Measurements from ENCODE around the gene C1QTNF1.
"Not testable (repeated sequence)": the region's sequence is repeated elsewhere in the genome, so short reads cannot be mapped to it uniquely, and the experiment has no call there.

Gene C1QTNF1

GRCh38 chr17:79022507-79022991, 1.4 kb upstream of the C1QTNF1 start:
- Histone ChIP-seq H3K4me2 (ENCODE audit: low read length) (no peak overlapping the region), H3K9me3 (replicated peaks; ENCODE audit: low read length) (no peaks in the 10 kb centered on the region), H3K27me3 (ENCODE audit: control insufficient read depth, insufficient read depth, low read length) (peaks cover 42% of the 10 kb centered on the region), H3K9ac (ENCODE audit: low read depth, low read length) (no peak overlapping the region), H3K4me3 (ENCODE audit: low read length) (no peak overlapping the region), H3K4me1 (ENCODE audit: control insufficient read depth, insufficient read depth, low read length) (peaks cover 45% of the 10 kb centered on the region), H3K36me3 (ENCODE audit: insufficient read depth, low read length) (no peaks in the 10 kb centered on the region)

DNA sequence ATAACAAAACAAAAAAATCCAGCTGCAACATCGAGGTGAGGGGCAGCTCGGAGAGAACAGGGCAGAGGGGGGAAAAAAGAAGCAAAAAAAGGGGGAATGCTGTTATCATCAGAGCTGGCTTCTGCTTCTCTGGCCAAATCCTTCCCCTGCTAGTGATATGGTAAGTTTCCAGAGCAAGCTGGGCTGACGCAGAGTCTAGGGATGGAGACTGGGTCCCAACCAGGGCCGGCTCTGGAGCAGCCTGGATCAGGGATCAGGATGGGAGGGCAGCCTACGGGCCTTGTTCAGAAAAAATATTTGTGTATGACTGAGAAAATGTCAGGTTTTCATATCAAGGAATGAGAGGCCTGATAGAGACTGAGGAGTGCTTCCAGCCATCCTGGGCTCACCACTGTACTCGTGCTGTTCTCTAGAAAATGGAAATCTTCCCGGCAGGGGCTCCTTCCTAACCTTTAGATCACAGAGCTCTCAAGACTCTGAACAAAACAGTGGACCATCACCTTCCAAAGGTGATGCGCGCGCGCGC, 726 bp upstream of the C1QTNF1 start:
- H3K4me2 ChIP-seq (ENCODE audit: low read length): no peak overlapping the region
- H3K9ac ChIP-seq (ENCODE audit: low read depth, low read length): no peak overlapping the region
- peaks cover 52% of the 10 kb centered on the region for H3K4me1 ChIP-seq (ENCODE audit: control insufficient read depth, insufficient read depth, low read length)
- no peaks in the 10 kb centered on the region for H3K36me3 ChIP-seq (ENCODE audit: insufficient read depth, low read length)
- no peak overlapping the region for H3K4me3 ChIP-seq (ENCODE audit: low read length)
- H3K27me3 ChIP-seq (ENCODE audit: control insufficient read depth, insufficient read depth, low read length): peaks cover 44% of the 10 kb centered on the region
- H3K9me3 ChIP-seq (replicated peaks; ENCODE audit: low read length): no peaks in the 10 kb centered on the region

DNA sequence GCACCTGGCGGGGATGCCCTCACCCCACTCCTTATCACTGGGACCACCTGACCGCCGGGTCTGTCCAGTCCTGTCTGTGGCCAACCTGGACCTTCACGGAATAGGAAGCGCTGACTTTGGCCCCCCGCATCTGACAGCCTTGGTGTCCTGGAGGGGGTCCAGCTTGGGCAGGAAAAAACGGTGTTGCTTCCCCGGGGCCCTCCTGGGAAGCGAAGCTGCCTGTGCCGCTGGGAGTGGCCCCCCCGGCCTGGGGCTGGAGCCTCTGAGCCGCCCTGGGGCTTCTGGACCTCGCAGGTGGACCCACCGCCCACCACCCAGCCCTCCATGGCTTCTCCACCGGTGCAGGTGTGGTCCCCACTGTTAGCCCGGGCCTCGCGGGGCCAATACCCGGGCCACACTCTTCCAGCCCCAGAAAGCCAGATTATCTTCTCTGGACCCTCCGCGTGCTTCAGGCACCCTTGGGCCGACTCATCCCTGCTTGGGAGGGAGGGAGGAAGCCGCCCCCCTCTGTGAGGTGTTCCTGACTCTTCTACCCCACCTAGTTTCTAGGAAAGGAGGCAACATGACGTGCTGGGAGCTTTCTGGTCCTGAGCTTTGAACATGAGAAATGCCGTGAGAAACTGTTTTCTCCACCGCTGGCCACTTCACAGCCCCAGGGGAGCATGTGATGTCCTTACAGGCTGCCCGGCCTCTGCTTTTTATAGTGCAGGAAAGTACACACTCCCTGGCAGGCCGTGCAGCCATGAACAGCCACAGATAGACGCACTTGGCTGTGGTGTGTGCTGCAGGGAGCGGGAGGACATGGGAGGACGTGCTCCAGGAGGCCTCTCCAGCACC, 1.1 kb downstream of the C1QTNF1 start:
- Histone ChIP-seq H3K4me3 (ENCODE audit: low read length) (peak overlapping the region; percentile 70), H3K36me3 (ENCODE audit: insufficient read depth, low read length) (no peaks in the 10 kb centered on the region), H3K4me2 (ENCODE audit: low read length) (peak overlapping the region; percentile 83), H3K4me1 (ENCODE audit: control insufficient read depth, insufficient read depth, low read length) (peaks cover 58% of the 10 kb centered on the region), H3K27me3 (ENCODE audit: control insufficient read depth, insufficient read depth, low read length) (peaks cover 48% of the 10 kb centered on the region), H3K9ac (ENCODE audit: low read depth, low read length) (peak overlapping the region; percentile 50), H3K9me3 (replicated peaks; ENCODE audit: low read length) (no peaks in the 10 kb centered on the region)

DNA sequence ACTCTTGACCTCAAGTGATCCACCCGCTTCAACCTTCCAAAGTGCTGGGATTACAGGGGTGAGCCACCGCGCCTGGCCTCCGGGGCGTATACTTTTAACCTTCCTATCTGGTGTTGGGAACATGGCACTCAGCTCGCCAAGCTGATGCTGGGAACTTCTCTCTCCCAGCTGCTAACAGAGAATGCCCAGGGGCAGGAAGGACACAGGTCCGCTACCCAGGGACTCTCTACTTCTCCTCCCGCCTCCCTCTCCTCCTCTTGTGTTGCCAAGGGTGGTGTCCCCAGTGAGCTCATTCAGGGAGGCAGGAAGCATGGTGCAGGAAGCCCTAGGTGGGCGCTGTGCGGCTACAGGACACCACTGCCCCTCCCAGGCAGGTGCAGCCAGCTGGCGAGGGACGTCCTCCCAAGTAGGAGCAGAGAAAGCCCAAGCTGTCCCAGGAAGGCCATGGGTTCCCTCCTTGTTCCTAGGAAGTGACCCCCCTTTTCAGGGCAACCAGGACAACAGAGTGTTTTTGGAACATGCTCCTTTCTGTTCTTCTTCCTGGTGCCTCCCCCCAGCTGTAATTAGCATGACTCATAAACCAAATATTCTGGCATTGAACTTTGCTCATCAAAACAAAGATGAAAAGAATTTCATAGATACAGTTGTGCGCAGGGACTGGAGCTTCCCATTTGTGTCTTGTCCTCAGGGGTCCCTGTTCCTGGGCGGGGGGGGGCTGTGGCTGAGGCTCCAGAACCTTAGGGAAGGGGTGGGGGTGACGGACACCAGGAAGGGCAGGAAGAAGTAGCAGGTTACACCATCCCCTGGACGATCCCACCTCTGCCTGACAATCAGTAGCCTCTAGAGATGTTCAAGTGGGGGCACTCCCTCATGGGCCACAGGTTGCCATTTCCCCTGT, 2.7 kb downstream of the C1QTNF1 start:
- H3K36me3 ChIP-seq (ENCODE audit: insufficient read depth, low read length): no peaks in the 10 kb centered on the region
- H3K9ac ChIP-seq (ENCODE audit: low read depth, low read length): peak overlapping the region; percentile 55
- peak overlapping the region; percentile 84 for H3K4me2 ChIP-seq (ENCODE audit: low read length)
- no peaks in the 10 kb centered on the region for H3K9me3 ChIP-seq (replicated peaks; ENCODE audit: low read length)
- H3K4me1 ChIP-seq (ENCODE audit: control insufficient read depth, insufficient read depth, low read length): peaks cover 56% of the 10 kb centered on the region
- H3K4me3 ChIP-seq (ENCODE audit: low read length): peak overlapping the region; percentile 60
- H3K27me3 ChIP-seq (ENCODE audit: control insufficient read depth, insufficient read depth, low read length): peaks cover 37% of the 10 kb centered on the region

DNA sequence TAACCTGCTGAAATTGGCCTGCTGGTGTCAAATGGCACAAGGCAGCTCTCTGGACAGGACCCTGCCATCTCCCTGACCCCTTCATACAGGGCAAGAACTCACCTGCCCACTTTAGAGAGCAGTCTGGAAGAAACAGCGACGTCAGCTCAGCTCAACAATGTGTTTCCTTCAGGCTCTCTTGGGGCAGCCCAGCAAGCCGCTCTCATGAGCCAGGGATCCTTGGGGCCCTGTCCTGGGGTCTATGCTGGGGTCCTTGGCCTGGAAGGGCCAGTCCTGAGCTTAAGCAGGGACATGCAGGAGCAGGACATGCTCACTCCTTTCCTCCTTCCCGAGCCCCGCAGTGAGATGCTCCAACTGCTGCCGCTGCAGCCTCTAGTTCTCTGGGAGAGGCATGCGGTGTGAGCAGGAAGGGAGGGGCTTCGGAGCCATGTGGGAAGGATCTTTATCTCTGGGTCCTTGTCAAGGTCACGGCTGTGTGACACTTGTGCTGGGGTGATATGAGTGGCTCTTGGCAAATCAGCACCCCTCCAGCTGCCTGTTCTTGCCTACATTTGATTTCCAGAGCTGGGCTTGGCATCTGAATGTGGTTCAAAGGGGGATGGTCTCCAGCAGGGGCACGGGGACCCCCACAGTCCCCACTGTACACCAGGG, 3.4 kb downstream of the C1QTNF1 start:
- Histone ChIP-seq H3K27me3 (ENCODE audit: control insufficient read depth, insufficient read depth, low read length) (peaks cover 43% of the 10 kb centered on the region), H3K9me3 (replicated peaks; ENCODE audit: low read length) (no peaks in the 10 kb centered on the region), H3K36me3 (ENCODE audit: insufficient read depth, low read length) (no peaks in the 10 kb centered on the region), H3K4me3 (ENCODE audit: low read length) (peak overlapping the region; percentile 36), H3K4me2 (ENCODE audit: low read length) (peak overlapping the region; percentile 84), H3K4me1 (ENCODE audit: control insufficient read depth, insufficient read depth, low read length) (peaks cover 56% of the 10 kb centered on the region), H3K9ac (ENCODE audit: low read depth, low read length) (peak overlapping the region; percentile 55)

DNA sequence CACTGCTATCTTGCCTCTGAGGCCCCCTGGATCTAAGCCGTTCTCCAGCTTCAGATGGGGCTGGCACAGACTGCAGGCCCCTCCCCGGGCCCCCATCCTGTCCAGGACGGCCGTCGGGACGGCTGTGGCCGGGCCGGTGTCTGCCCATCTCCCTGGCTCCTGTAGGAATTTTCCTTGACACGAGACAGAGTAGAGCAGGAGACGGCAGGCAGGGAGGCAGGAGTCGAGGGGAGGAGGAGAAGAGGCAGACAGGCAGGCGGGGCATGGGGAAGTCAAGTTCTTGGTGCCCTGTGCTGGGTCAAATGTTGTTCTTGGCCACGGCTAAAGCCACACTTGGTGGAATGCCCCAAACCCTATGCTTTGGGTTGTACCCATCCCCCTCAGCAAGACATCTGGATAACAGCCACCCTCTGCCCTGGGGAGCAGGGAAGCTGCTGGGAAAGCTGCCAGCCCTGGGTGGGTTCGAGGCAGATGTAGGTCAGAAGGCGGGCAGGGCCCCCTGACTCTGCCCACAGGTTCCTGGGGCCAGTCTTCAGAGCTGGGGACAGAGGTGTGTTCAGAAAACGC, 4.0 kb downstream of the C1QTNF1 start:
- Histone ChIP-seq H3K4me1 (ENCODE audit: control insufficient read depth, insufficient read depth, low read length) (peaks cover 56% of the 10 kb centered on the region), H3K36me3 (ENCODE audit: insufficient read depth, low read length) (no peaks in the 10 kb centered on the region), H3K4me2 (ENCODE audit: low read length) (peak overlapping the region; percentile 84), H3K9ac (ENCODE audit: low read depth, low read length) (peak overlapping the region; percentile 55), H3K27me3 (ENCODE audit: control insufficient read depth, insufficient read depth, low read length) (peaks cover 38% of the 10 kb centered on the region), H3K9me3 (replicated peaks; ENCODE audit: low read length) (no peaks in the 10 kb centered on the region), H3K4me3 (ENCODE audit: low read length) (peak overlapping the region; percentile 36)

DNA sequence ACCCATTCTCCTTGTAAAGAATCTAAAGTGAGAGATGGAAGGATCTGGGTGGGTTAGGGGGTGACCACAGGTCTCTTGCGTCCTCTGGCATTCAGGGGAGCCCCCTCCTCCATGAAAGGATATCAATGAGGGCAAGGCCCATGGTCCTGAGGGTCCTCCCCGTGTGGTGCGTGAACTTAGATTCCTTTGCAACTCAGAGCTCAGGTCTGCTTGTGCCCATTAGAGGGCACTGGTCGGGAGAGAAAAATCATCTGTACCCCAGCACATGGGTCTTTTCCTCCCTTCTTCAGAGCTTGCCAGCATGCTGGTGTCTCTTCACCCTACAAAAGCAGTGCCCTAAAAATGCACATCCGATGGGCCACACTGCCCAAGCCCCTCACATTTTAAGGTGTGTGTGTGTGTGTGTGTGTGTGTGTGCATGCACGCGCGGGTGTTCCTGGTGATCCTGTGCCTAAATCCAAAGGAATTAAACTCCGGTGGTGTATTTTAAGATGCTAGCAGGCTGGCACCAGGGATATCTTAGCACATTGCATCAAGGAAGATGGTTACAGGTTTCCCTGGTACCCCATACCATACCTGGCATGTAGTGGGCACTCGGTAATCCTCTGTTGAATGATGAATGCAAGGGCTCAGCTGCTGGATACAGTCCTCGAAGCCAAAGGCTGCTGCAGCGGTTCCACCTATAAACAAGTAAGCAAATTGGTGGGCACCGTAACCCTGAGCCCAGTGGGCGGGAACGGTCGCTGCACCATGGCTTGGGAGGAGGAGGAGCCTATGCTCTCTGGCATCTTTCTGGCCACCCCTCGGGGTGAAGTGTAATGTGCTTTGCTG, 4.7 kb downstream of the C1QTNF1 start:
- Histone ChIP-seq H3K36me3 (ENCODE audit: insufficient read depth, low read length) (no peaks in the 10 kb centered on the region), H3K27me3 (ENCODE audit: control insufficient read depth, insufficient read depth, low read length) (peaks cover 32% of the 10 kb centered on the region), H3K4me3 (ENCODE audit: low read length) (peak overlapping the region; percentile 36), H3K9me3 (replicated peaks; ENCODE audit: low read length) (no peaks in the 10 kb centered on the region), H3K9ac (ENCODE audit: low read depth, low read length) (no peak overlapping the region), H3K4me1 (ENCODE audit: control insufficient read depth, insufficient read depth, low read length) (peaks cover 57% of the 10 kb centered on the region), H3K4me2 (ENCODE audit: low read length) (peak overlapping the region; percentile 84)

DNA sequence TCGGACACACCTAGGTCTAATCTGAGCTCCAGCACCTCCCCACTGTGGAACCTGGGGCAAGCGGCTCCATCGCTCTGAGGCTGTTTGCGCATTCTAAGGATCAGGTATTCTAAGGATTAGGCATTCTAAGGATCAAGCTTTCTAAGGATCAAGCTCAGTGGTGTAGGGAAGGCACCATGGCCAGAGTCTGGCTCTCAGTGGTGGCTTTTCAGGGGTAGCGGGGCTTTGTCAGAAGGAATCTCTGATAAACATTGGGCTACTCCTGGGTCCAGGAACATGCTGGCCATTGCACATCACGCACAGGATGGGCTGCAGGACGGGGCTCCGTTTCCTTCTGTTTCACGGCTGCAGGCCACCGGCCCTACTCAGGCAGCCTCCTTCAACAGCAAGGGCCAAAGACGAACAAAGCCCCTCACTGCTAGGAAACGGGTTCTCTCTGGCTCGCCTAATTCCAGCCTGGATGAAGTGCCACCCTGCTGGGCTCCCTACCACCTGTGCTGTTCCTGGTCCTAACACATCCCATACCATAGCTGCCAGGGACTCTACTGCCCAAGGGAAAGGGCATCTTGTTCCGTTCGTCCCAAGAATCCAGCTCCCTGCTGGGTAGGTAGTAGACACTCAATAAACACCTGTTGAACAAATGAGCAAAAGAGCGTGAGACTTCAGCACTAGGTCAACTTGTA, 5.5 kb downstream of the C1QTNF1 start:
- Histone ChIP-seq H3K4me2 (ENCODE audit: low read length) (no peak overlapping the region), H3K4me1 (ENCODE audit: control insufficient read depth, insufficient read depth, low read length) (peaks cover 53% of the 10 kb centered on the region), H3K9me3 (replicated peaks; ENCODE audit: low read length) (no peaks in the 10 kb centered on the region), H3K9ac (ENCODE audit: low read depth, low read length) (no peak overlapping the region), H3K27me3 (ENCODE audit: control insufficient read depth, insufficient read depth, low read length) (peaks cover 27% of the 10 kb centered on the region), H3K4me3 (ENCODE audit: low read length) (no peak overlapping the region), H3K36me3 (ENCODE audit: insufficient read depth, low read length) (no peaks in the 10 kb centered on the region)

GRCh38 chr17:79030636-79031035, 6.7 kb downstream of the C1QTNF1 start:
- H3K4me3 ChIP-seq (ENCODE audit: low read length); H3K4me2 ChIP-seq (ENCODE audit: low read length); H3K9ac ChIP-seq (ENCODE audit: low read depth, low read length); H3K9me3 ChIP-seq (replicated peaks; ENCODE audit: low read length); H3K36me3 ChIP-seq (ENCODE audit: insufficient read depth, low read length): not testable (repeated sequence)
- peaks cover 42% of the 10 kb centered on the region for H3K4me1 ChIP-seq (ENCODE audit: control insufficient read depth, insufficient read depth, low read length)
- H3K27me3 ChIP-seq (ENCODE audit: control insufficient read depth, insufficient read depth, low read length): peaks cover 21% of the 10 kb centered on the region

Measured in skeletal muscle satellite cell (primary cell).